ENCODE data around the gene NXNL2.

- TF ChIP-seq, protein P1, sequence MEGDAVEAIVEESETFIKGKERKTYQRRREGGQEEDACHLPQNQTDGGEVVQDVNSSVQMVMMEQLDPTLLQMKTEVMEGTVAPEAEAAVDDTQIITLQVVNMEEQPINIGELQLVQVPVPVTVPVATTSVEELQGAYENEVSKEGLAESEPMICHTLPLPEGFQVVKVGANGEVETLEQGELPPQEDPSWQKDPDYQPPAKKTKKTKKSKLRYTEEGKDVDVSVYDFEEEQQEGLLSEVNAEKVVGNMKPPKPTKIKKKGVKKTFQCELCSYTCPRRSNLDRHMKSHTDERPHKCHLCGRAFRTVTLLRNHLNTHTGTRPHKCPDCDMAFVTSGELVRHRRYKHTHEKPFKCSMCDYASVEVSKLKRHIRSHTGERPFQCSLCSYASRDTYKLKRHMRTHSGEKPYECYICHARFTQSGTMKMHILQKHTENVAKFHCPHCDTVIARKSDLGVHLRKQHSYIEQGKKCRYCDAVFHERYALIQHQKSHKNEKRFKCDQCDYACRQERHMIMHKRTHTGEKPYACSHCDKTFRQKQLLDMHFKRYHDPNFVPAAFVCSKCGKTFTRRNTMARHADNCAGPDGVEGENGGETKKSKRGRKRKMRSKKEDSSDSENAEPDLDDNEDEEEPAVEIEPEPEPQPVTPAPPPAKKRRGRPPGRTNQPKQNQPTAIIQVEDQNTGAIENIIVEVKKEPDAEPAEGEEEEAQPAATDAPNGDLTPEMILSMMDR (conservative IDR thresholded peaks at IDR 0.05; ENCODE audit: low read depth, low read length) = no peak
- no peak for TF ChIP-seq EZH2 (IDR thresholded peaks at IDR 0.05; ENCODE audit: low read length, unreplicated experiment)
These were observed 30.9 kb upstream of the NXNL2 start for GRCh38 chr9:88503845-88504764.
